HCT116 (cell line): ENCODE measurements around the gene IGF2BP3. TPM values are rescaled to one million over a fixed set of nuclear protein-coding genes. Genes with fewer than 3 reads are reported as not detected.

Experiments
- ATAC-seq: fragments of 200-7000 bp; cut with Tn5 transposase; 2 replicates; pipeline ENCODE4 v1.9.1; 2020; ENCODE audit warnings: mild to moderate bottlenecking, moderate library complexity
- BruUV-seq: library from RNA; stranded (reverse); fragments of 400-500 nt; replicated peaks from 2 replicates; lab custom pipeline; 2021; lab: Mats Ljungman, UMichigan
- CTCF ChIA-PET: fragments of 300-600 bp; sonication (Branson Sonifier 250); formaldehyde crosslinking; loops from one replicate; lab custom pipeline; 2021; ENCODE audit warnings: antibody characterized with exemption; lab: Charles Lee
- POLR2A ChIA-PET: fragments of 300-600, 350-600 bp; sonication (Branson Sonifier 250); formaldehyde crosslinking; loops from one replicate; lab custom pipeline; 2021; ENCODE audit warnings: antibody characterized with exemption; lab: Charles Lee
- RAD21 ChIA-PET, 2 experiments: fragments of 300-600 bp; sonication (Branson Sonifier 250); formaldehyde crosslinking; loops; one replicate each; lab custom pipeline; 2023; ENCODE audit warnings: low total read pairs in 2 of 2; ENCODE audit not compliant: uncharacterized antibody in 2 of 2, unreplicated experiment in 2 of 2, low non-redundant PET in 1 of 2; lab: Charles Lee
- DNase-seq: peaks from one replicate; pipeline ENCODE4 v3.0.0-alpha.2; 2010; ENCODE audit warnings: low read depth, low spot score
- H2AFZ ChIP-seq: fragments of 200-600 bp; shearing (Covaris generic), sonication (generic); 2 replicates; pipeline ENCODE4 v1.6.1; 2017; ENCODE audit warnings: low read depth, mixed run types, mixed read lengths, antibody characterized with exemption, low read length; ENCODE audit not compliant: poor library complexity, severe bottlenecking
- H3K27ac ChIP-seq: 2 replicates; pipeline ENCODE4 v1.5.1; 2012; ENCODE audit warnings: low read depth, low read length
- H3K27me3 ChIP-seq: fragments of 200-600 bp; sonication (generic); 2 replicates; pipeline ENCODE4 v1.6.1; 2016; ENCODE audit warnings: mixed run types, low read length, mixed read lengths; ENCODE audit not compliant: insufficient read depth
- H3K36me3 ChIP-seq, 2 experiments: fragments of 200-500 bp in 1 of 2; fragments of 200-600 bp in 1 of 2; sonication (Bioruptor generic) in 1 of 2; sonication (generic) in 1 of 2; 2 replicates each; pipeline versions ENCODE4 v1.5.1 to v1.6.1; 2014 to 2016; ENCODE audit warnings: low read length in 2 of 2, inconsistent platforms in 1 of 2, mixed read lengths in 1 of 2, mixed run types in 1 of 2; ENCODE audit not compliant: insufficient read depth in 2 of 2, control insufficient read depth in 1 of 2
- H3K4me1 ChIP-seq, 2 experiments: fragments of 200-600 bp in 1 of 2; sonication (generic) in 1 of 2; 2 replicates each; pipeline versions ENCODE4 v1.5.1 to v1.6.1; 2012 to 2017; ENCODE audit warnings: low read length in 2 of 2, inconsistent platforms in 1 of 2, mild to moderate bottlenecking in 1 of 2, mixed read lengths in 1 of 2, mixed run types in 1 of 2, moderate library complexity in 1 of 2; ENCODE audit not compliant: insufficient read depth in 2 of 2, control insufficient read depth in 1 of 2
- H3K4me2 ChIP-seq: fragments of 200-600 bp; sonication (generic); 2 replicates; pipeline ENCODE4 v1.6.1; 2017; ENCODE audit warnings: mixed run types, low read length, mixed read lengths
- H3K4me3 ChIP-seq, 2 experiments: fragments of 200-600 bp in 1 of 2; sonication (generic) in 1 of 2; replicated peaks in 1 of 2; 2 replicates each; pipeline ENCODE4 v1.5.1; 2011 to 2016; ENCODE audit warnings: low read length in 2 of 2, control low read depth in 1 of 2, low read depth in 1 of 2, mild to moderate bottlenecking in 1 of 2, mixed read lengths in 1 of 2, mixed run types in 1 of 2
- H3K79me2 ChIP-seq: fragments of 200-600 bp; sonication (generic); 2 replicates; pipeline ENCODE4 v1.6.1; 2017; ENCODE audit warnings: mild to moderate bottlenecking, mixed run types, low read length, moderate library complexity, mixed read lengths; ENCODE audit not compliant: insufficient read depth
- H3K9ac ChIP-seq: fragments of 200-600 bp; sonication (generic); 2 replicates; pipeline ENCODE4 v1.6.1; 2016; ENCODE audit warnings: low read length, mixed read lengths
- H3K9me2 ChIP-seq: fragments of 200-600 bp; sonication (generic), shearing (Covaris generic); 2 replicates; pipeline ENCODE4 v1.6.1; 2017; ENCODE audit warnings: mixed run types, mild to moderate bottlenecking, moderate library complexity; ENCODE audit not compliant: insufficient read depth
- H3K9me3 ChIP-seq, 2 experiments: fragments of 200-500 bp in 1 of 2; fragments of 200-600 bp in 1 of 2; sonication (Bioruptor generic) in 1 of 2; sonication (generic) in 1 of 2; 2 replicates each; pipeline ENCODE4 v1.6.1; 2014 to 2017; ENCODE audit warnings: low read length in 2 of 2, mixed read lengths in 2 of 2, inconsistent platforms in 1 of 2, low read depth in 1 of 2, mild to moderate bottlenecking in 1 of 2, mixed run types in 1 of 2, moderate library complexity in 1 of 2; ENCODE audit not compliant: control insufficient read depth in 1 of 2, insufficient read depth in 1 of 2
- H4K20me1 ChIP-seq: fragments of 200-600 bp; sonication (generic), shearing (Covaris generic); 2 replicates; pipeline ENCODE4 v1.6.1; 2017; ENCODE audit warnings: mixed run types, mild to moderate bottlenecking, moderate library complexity; ENCODE audit not compliant: insufficient read depth
- EZH2 ChIP-seq: fragments of 200-600 bp; sonication (generic); IDR thresholded peaks from 2 replicates; pipeline ENCODE4 v1.6.1; 2017; ENCODE audit warnings: antibody characterized with exemption, mixed run types
- EZH2phosphoT487 ChIP-seq: fragments of 200-600 bp; IDR thresholded peaks from 2 replicates; pipeline ENCODE4 v1.6.1; 2018; ENCODE audit warnings: antibody characterized with exemption, borderline replicate concordance
- JUND ChIP-seq: IDR thresholded peaks from 2 replicates; pipeline ENCODE4 v1.6.1; 2012
- POLR2AphosphoS5 ChIP-seq: IDR thresholded peaks from 2 replicates; pipeline ENCODE4 v1.6.1; 2011; ENCODE audit warnings: mild to moderate bottlenecking, low read depth, low read length, moderate library complexity
- SP1 ChIP-seq: IDR thresholded peaks from 2 replicates; pipeline ENCODE4 v1.6.1; 2012; ENCODE audit warnings: low read depth
- YY1 ChIP-seq: IDR thresholded peaks from 2 replicates; pipeline ENCODE4 v1.6.1; 2011; ENCODE audit warnings: low read length, low read depth, moderate library complexity, mild to moderate bottlenecking; ENCODE audit not compliant: insufficient replicate concordance; ENCODE audit errors: extremely low read depth
- intact Hi-C: fragments of 100-400 bp; cut with micrococcal nuclease; formaldehyde crosslinking; loops from 2 replicates; pipeline ENCODE4 v1.10.0; 2022
- total RNA-seq: library from RNA; stranded (reverse); gene quantifications from one replicate; pipeline ENCODE4 v1.2.1, GENCODE V29; 2021; ENCODE audit not compliant: unreplicated experiment
- TF ChIP-seq, protein P1 (sequence below): IDR thresholded peaks from 2 replicates; pipeline ENCODE4 v1.6.1; 2011; ENCODE audit warnings: mild to moderate bottlenecking, low read length, moderate library complexity; ENCODE audit not compliant: insufficient replicate concordance; ENCODE audit errors: extremely low read depth

The IGF2BP3 gene
- total RNA-seq, 1 experiment from 2014 or later: 79.1 TPM

GRCh38 chr7:23482686-23483085 is 12.4 kb upstream of the IGF2BP3 start (continued):
- TF ChIP-seq EZH2 (no peak), SP1 (no peak), POLR2AphosphoS5 (no peak), JUND (no peak)
- TF ChIP-seq, protein P1, sequence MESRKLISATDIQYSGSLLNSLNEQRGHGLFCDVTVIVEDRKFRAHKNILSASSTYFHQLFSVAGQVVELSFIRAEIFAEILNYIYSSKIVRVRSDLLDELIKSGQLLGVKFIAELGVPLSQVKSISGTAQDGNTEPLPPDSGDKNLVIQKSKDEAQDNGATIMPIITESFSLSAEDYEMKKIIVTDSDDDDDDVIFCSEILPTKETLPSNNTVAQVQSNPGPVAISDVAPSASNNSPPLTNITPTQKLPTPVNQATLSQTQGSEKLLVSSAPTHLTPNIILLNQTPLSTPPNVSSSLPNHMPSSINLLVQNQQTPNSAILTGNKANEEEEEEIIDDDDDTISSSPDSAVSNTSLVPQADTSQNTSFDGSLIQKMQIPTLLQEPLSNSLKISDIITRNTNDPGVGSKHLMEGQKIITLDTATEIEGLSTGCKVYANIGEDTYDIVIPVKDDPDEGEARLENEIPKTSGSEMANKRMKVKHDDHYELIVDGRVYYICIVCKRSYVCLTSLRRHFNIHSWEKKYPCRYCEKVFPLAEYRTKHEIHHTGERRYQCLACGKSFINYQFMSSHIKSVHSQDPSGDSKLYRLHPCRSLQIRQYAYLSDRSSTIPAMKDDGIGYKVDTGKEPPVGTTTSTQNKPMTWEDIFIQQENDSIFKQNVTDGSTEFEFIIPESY: no peak

GRCh38 chr7:23477962-23478866 is 7.9 kb upstream of the IGF2BP3 start:
- no peak overlapping the region for H3K4me2 ChIP-seq
- no peak overlapping the region for H3K4me3 ChIP-seq
- DNase-seq (no peak), ATAC-seq (no peak)
- peaks cover 4% of the 10 kb centered on the region; the same call in 1 of the 2 replicates for H4K20me1 ChIP-seq
- peaks cover 7 to 13% of the 10 kb centered on the region in 2 experiments for H3K4me1 ChIP-seq
- H3K36me3 ChIP-seq: no peaks in the 10 kb centered on the region
- CTCF ChIA-PET: no interaction called here
- H3K79me2 ChIP-seq: 0 out of 2 replicates have a peak, but pooled peaks cover 4% of the 10 kb centered on the region
- no peaks in the 10 kb centered on the region for H3K9me2 ChIP-seq
- peaks cover 50% of the 10 kb centered on the region for H3K27me3 ChIP-seq
- H3K9me3 ChIP-seq: no peaks in the 10 kb centered on the region
- no peak for TF ChIP-seq YY1
- TF ChIP-seq EZH2phosphoT487: 0 out of 2 replicates have a peak, but pooled peaks have one; percentile 98
- TF ChIP-seq EZH2: peak; percentile 78; the same call in 1 of the 2 replicates
- POLR2A ChIA-PET: no interaction called here
- H3K9ac ChIP-seq: no peak overlapping the region
- H3K27ac ChIP-seq: no peak overlapping the region
- no peak overlapping the region for H2AFZ ChIP-seq
- BruUV-seq: no TSS peak
- intact Hi-C loops: no loop called here
- RAD21 ChIA-PET: no interaction called here
